Endometrial microvascular endothelial cells (primary cell): ENCODE measurements around the gene KBTBD12. TPM values are rescaled to one million over a fixed set of nuclear protein-coding genes. Genes with fewer than 3 reads are reported as not detected.
"Not testable (repeated sequence)": the region's sequence is repeated elsewhere in the genome, so short reads cannot be mapped to it uniquely, and the experiment has no call there.

Experiments
- in situ Hi-C: cut with HindIII; loops from 2 replicates; pipeline ENCODE4 v1.10.0; 2017; ENCODE audit warnings: low sequenced_read_pairs, low pct_unique_long_range_greater_than_20kb; ENCODE audit errors: inconsistent ontology term
- total RNA-seq: library from RNA; depleted of rRNA; stranded (reverse); fragments of >200 nt; gene quantifications from one replicate; pipeline ENCODE4 v1.2.3, GENCODE V29; 2015; ENCODE audit errors: inconsistent ontology term

Gene KBTBD12, protein sequence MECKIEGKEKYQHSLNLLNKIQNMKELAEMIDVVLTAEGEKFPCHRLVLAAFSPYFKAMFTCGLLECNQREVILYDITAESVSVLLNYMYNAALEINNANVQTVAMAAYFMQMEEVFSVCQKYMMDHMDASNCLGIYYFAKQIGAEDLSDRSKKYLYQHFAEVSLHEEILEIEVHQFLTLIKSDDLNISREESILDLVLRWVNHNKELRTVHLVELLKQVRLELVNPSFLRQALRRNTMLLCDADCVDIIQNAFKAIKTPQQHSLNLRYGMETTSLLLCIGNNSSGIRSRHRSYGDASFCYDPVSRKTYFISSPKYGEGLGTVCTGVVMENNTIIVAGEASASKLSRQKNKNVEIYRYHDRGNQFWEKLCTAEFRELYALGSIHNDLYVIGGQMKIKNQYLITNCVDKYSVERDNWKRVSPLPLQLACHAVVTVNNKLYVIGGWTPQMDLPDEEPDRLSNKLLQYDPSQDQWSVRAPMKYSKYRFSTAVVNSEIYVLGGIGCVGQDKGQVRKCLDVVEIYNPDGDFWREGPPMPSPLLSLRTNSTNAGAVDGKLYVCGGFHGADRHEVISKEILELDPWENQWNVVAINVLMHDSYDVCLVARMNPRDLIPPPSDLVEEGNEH
- total RNA-seq = not detected

DNA sequence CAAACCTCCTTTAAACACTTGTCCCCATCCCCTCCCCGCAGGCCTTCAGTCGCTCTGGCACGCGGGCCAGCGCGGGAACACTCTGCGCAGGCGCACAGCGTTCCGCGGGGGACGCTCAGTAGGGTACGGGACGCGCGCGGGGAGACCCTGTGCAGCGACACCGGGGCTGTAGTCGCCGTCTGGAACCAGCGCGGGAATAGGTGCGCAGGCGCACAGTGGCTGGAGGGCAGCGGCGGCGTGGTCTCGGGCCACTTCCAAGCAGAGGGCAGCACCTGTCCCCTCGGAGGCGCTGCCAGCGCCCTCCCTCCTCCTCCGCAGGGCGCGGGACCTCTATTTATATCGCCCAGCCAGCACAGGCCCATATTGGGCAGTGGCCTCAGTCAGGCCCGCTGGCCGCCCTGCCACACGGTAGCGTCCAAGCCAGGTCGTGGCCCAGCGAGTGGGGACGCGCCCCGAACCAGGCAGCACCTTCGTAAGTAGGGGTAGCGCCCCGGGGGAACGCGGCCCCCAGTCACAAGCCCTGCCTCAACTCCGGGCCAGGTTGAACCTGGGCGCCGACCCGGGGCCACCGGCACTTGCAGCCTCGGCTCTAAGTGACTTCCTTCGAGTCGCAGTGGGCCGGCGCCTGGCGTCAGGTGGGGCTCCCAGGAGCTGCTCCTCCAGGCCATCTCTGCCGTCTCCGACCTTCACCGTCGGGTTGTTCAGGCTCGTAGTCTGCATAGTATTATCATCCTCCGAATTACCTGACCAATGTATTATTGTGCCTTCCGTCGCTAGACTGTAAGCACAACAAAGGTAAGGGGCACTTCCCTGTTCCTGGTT, at the start of gene KBTBD12:
KBTBD12 (plus strand) TSS at position 118 of the 822 bp plus-strand sequence. CDS start 7,830 bp downstream, outside the sequence.
- in situ Hi-C loops = no loop called here

DNA sequence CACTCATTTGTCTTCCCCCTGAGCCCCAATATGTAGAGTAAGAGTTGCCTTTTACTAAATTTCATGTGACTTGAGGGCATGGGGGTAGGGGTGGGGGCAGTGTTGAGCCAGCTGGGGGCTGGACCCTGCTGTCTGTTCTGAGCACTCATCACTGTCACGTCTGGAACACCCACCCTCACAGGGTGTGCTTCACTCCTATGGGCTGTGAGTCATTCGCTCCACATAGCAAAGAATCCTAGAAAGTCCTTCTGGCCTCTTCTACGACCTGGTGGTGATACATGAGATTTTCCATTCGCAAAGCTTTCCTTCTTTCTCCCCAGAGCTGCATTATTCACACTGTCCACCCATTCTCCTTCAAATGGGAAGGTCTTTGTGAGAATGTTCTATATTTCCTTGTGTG, 49.1 kb upstream of the KBTBD12 start:
- in situ Hi-C loops = no loop called here

GRCh38 chr3:127867412-127867811, 47.6 kb upstream of the KBTBD12 start:
- in situ Hi-C loops = no loop called here

DNA sequence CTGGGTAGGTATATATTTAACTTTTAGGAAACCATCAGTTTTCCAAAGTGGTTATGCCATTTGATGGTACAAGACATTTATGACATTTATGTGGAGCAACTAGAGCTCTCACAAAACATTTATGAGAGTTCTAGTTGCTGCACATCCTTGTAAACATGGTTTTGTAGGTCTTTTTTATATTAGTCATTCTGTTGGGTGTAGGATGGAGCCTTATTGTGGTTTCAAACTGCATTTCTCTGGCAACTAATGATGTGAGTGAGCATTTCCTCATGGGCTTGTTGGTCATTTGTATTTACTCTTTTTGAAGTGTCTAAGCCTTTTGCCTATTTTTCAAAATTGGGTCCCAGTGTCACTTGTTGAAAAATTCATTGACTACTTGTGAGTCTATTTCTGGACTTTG, 47.0 kb upstream of the KBTBD12 start:
- in situ Hi-C loops = no loop called here

DNA sequence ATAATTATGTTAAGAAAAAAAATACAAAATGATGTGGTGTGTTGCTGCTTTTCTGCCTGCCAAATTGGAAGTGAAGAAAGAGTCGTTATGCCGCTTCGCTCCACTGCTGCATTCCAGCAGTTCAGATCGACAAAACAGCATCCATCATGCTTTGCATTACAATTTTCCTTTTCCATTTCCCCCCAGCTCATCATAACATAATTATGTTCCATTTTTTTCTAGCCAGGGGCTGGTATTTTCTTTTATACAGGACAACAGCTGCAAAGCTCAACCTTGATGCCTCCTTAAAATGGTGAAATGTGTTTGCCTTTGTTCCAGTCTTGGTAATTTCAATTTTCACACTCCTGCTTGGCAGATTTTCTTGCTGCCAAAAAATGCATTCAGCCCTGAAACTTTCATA, 44.9 kb upstream of the KBTBD12 start:
- in situ Hi-C loops = no loop called here

GRCh38 chr3:127874097-127874496, 40.9 kb upstream of the KBTBD12 start:
- in situ Hi-C loops = not testable (repeated sequence)

DNA sequence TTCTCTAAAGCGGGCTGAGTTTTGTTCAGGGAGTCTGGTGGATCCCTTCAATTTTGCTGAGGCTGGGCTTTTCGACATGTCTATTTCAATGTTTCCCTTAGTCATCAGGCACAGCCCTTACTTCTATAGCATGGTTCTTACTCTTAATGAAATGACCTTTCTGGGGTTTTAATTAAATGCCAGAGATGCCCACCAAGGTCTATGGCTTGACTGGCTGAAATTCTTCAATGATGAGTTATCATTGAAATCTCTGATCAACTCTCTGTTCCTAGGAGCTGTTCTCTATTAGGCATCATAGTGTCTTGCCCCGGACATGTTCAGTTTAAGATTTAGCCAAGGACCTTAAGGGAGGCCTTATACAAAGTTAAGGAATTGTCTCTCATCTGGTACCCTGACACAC, 33.4 kb upstream of the KBTBD12 start:
- in situ Hi-C loops = no loop called here

DNA sequence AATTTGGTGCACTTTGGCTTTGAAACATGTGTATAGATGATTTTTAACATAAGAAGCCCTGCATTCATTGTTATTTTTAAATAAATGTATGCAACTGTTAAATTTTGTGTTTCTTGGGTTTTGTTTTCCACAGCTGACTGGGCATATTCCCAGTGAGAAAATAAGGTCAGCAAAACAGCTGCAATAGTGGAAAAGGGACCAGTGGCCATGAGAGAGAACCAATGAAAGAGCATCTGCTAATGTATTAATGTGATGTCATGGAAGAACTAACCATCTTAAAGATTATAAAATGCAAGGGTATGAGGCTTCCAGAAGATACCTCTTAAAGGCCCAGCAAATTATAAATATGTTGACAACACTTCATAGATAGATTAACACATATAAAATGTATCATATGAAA, 31.0 kb upstream of the KBTBD12 start:
- in situ Hi-C loops = no loop called here

GRCh38 chr3:127886231-127886955, 28.6 kb upstream of the KBTBD12 start:
- in situ Hi-C loops = no loop called here

GRCh38 chr3:127886956-127887231, 28.1 kb upstream of the KBTBD12 start:
- in situ Hi-C loops = no loop called here

- in situ Hi-C loops = no loop called here
Measured at GRCh38 chr3:127887321-127887720, 27.7 kb upstream of the KBTBD12 start.

- in situ Hi-C loops = no loop called here
Measured at GRCh38 chr3:127888156-127888555, 26.9 kb upstream of the KBTBD12 start.

- in situ Hi-C loops = no loop called here
Measured at GRCh38 chr3:127888564-127889107, 26.4 kb upstream of the KBTBD12 start.

GRCh38 chr3:127889461-127889863, 25.6 kb upstream of the KBTBD12 start:
- in situ Hi-C loops = no loop called here

- in situ Hi-C loops = no loop called here
Measured at GRCh38 chr3:127889976-127890650, 24.9 kb upstream of the KBTBD12 start.

- in situ Hi-C loops = not testable (repeated sequence)
Measured at GRCh38 chr3:127890651-127891290, 24.3 kb upstream of the KBTBD12 start.

DNA sequence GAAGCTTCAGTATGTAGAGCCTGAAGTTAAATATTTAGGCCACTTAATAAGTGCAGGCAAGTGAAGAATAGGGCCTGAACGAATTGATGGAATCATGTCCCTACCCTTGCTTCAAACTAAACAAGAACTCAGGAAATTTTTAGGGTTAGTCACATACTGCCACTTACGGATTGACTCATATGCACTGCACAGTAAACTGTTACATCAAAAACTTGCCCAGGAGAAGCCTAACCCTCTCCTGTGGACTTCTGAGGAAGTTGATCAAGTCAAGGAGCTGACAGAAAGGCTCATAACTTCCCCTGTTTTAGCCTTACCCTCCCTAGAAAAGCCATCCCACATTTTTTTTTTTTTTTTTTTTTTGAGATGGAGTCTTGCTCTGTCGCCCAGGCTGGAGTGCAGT, 20.6 kb upstream of the KBTBD12 start:
- in situ Hi-C loops = no loop called here

DNA sequence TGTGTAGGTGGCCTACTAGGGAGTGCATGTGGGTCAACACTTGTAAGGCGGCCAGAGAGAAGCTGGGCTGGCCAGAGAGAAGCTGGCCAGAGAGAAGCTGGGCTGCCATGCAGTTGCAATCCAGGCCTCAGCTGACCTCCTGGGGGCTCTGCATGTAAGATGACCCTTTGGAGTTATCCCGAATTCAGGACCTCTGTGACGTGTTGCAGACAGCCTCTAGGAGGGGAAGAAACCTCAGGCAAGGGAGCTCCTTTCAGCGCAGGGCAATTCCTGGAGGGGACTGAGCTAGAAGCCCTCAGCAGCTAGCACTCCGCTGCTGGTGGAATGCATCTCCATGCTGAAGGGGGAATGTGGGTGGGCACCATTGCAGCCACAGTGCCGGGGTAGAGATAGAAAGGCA, 15.8 kb upstream of the KBTBD12 start:
- in situ Hi-C loops = no loop called here
